HG03575 (cell line): ENCODE results near the gene PLEKHB2.
"Not testable (repeated sequence)": the region's sequence is repeated elsewhere in the genome, so short reads cannot be mapped to it uniquely, and the experiment has no call there.

Experiments
- ATAC-seq: cut with Tn5 transposase; IDR thresholded peaks from one replicate; pipeline ENCODE4 v1.9.1; 2021; ENCODE audit not compliant: unreplicated experiment, insufficient number of reproducible peaks, low FRiP score; ENCODE audit errors: extremely low read depth

PLEKHB2 gene

DNA sequence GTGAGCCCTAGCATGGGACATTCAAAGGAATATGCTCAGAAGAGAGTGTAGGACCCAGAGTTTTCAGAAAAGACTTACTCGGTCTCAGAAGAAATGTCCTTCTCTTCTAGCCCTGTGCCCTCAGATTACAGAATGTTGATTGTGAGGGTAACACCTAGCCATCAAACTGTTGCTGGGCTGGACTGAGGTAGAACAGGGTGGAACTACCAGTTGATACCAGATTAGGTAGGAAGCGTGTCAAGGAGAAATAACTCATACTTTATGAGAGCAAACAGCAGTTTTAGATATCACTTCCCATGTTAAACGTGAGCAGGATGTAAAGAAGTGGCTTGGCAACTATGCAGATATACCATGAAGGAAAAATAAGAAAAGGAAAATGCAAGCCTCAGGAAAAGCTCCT is 22.8 kb downstream of the PLEKHB2 start:
- ATAC-seq: no peak

DNA sequence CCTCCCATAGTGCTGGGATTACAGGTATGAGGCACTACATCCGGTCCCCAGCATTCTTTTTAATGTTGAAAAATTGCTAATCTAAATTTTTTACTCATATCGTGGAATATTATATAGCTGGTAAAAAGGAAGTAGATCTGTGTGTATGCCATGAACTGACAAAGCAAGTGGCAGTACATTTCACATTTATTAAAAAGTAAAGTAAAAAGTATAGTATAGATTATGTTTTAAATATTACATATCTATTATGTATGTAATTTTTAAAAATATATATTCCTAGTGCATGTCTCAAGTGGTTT is 25.1 kb downstream of the PLEKHB2 start:
- no peak for ATAC-seq

DNA sequence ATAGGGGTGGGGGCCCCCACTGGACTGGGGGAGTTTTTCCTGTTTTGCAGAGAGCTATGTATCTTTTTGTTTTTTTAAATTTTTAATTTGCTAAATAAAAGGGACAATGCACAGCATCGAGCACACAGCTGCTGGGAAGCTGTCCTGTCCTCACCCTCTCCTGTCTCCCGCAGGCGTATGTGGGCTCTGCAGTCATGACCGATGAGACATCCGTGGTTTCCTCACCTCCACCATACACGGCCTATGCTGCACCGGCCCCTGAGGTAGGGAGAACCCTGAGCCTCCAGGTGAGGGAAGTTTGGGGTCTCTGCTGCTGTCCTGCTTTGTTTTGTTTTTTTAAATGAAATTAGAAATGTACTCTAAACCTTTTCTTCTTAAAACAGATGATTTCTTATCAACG is 27.6 kb downstream of the PLEKHB2 start:
- no peak for ATAC-seq

DNA sequence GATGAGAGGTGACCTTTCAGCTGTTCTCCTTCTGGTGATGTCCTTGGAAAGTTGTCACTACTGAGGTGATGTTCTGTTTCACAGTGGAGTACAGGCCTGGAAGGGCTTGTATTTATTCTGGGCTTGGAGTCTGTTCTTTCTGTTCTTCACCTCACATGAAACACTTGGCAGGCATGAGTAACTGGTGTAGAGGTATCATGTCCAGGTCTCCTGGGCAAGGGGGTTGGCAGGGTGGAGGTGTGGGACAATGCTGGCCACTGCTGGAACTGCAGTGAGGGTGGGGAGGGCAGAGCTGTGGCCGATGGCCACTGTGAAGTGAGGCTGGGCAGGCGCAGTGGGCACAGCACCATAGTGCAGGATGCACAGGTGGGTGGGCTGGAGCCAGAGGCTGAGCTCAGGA is 35.4 kb downstream of the PLEKHB2 start:
- ATAC-seq: no peak

DNA sequence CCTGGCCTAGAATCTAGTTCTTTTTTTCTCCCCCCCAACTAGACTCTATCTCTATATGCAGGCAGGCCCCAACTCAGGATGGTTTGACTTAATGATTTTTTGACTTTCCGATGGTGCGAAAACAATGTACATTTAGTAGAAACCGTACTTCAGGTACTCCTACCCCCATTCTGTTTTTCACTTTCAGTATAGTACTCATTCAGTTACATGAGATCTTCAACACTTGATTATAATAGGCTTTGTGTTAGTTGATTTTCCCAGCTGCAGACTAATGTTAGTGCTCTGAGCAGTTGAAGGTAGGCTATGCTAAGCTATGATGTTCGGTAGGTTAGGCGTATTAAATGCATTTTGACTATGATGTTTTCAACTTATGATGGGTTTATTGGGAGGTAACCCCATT is 37.7 kb downstream of the PLEKHB2 start:
- no peak for ATAC-seq

DNA sequence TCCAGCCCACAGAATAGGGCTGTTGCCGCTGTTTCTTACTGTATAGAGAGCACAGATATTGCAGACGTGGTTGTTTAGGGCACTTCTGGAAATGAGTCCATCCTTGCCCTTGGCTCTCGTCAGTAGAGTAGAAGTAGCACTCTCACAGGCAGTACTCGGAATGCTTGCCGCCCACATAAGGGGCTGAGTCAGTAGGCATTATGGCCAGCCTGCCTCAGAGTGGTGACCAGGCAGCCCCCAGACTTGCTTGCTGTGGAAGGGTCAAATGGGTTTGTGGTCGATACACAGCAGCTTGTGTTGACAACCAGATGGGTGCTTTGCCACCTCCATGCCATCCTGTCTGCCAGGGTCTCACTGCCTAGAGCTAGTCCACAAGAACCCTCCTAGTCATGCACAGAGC is 38.7 kb downstream of the PLEKHB2 start:
- no peak for ATAC-seq

DNA sequence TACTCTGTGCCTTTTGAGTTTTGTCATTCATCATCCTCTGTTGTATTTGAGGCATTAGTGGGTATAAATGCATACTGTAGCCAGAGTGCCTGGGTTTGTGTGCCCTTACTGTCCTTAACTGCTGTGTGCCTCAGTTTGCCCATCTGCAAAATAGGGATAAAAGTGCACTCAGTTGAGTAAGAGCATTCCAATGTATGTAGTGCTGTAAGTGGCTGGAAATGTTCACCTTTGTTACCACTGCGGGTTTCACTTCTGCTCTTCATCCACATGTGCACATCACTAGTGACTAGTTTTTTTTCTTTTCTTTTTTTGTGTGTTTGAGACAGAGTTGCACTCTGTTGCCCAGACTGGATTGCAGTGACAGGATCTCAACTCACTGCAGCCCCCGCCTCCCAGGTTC is 39.9 kb downstream of the PLEKHB2 start:
- no peak for ATAC-seq

DNA sequence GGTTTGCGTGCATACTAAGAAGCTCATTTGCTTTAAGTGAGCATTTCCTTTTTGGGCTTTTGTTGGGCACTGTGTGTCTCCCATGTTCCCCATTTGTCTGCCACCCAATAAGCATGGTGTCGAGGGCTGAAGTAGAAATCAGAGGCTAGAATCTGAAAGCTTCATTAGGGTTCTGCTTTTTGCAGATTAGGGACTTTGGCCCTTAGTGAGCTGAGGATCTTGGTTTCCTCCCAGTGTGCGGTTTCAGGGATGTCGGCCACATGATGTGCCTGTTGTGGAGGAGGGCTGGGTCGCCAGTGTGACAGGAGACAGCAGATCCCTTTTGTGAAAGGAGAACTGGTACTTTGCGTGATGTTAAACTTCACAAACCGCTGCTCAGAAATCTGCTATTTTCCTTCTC is 41.1 kb downstream of the PLEKHB2 start:
- no peak for ATAC-seq

DNA sequence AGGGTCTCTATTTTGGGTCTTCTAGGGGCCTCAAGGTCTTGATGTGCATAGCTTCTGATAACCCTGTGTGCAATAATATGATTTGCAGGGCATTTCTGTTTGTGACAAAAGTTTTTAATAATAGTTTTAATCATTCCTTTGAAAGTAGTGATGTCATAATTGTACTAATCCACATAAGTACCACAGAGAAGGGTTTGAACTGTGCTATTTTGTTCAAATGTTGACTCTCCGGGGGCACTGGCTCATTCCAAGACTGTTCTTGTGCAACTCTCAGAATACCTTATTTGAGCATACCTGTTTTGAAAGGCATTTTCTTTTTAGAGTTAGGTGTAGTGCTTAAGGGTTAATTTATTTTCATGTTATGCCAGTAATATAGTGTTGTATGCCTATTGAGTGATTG is 41.6 kb downstream of the PLEKHB2 start:
- no peak for ATAC-seq

DNA sequence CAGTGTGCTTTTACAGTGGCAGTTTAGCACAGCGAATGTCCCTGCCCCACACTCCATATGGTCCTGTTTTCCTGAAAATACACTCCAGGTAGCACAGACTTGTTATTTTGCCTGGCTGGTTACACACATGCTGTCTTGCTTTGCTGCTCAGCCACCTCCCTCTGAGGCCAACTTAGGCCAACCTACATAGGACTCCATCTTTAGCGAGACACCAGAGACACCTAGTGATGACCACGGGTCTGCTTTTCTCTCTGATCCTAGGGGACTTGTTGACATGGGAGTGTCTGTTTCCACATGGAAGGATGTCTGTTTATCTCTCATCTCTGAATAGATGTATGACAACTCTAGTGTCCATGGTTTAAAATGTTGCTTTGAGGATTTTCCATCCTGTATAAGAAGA is 43.3 kb downstream of the PLEKHB2 start:
- ATAC-seq: no peak

DNA sequence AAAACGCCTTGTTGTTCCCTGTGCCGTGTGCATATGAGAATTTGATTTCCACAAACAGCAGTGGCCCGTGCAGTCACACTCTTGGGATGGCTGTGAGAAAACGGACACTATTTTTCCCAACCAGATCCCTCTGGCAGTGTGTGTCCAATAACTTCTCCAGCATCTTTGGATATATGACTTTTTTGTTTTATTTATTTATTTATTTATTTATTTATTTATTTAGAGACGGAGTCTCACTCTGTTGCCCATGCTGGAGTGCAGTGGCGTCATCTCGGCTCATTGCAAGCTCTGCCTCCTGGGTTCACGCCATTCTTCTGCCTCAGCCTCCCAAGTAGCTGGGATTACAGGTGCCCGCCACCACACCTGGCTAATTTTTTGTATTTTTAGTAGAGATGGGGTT is 45.0 kb downstream of the PLEKHB2 start:
- ATAC-seq: not testable (repeated sequence)

DNA sequence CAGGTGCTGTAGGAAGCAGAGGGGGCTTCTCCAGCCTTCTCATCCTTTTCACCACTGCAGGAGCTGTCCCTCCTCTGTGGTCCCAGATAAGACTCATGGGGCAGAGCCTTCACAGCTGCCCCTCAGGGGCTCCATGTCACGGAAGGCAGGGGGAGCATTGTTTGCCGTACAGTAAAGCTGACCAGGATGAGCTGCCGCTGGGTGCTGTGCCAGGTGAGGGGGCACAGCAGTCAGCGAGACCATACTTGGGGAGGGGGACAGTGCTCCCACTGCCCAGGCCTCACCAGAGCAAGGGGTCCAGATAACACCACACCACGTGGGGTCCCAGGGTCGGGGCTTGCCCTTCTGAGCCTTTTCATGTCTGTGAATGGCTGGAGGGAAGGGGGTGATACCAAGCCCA is 46.3 kb downstream of the PLEKHB2 start:
- ATAC-seq: no peak

DNA sequence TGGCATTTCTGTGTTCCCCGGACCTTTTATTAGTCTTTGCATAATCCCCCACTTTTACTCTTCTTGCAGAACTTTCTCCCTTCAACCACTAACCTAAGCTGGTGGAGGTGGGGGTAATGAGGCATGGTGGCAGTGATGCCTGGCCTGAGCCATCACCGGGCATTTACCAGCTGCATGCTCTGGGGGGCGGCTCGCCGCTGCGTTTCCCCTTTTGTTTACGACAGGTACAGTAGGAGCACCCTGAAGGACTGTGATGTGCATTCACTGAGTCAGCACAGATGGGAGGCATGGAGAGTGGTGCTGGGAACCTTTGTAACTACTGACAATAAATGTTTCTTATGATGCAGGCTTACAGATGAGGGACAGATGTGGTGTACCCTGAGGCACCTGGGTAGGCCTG is 46.9 kb downstream of the PLEKHB2 start:
- ATAC-seq: no peak

DNA sequence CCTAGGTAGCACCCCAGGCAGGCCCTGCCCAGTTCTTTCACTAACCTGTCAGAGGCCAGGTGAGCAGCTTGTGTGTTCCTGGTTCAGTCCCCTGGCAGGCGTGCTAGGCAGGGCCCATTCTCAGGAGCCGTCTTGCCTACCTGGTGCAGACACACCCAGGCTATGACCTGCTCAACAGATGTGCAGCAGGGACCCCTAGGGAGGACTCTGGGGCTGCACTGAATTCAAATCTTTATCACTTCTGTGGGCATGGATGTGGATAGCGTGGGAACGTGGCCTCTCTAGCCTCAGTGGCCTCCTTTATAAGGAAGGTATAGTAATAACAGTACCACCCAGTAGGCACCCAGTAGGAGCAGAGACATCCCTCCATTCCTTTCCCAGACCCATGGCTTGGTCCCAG is 48.4 kb downstream of the PLEKHB2 start:
- ATAC-seq: no peak

DNA sequence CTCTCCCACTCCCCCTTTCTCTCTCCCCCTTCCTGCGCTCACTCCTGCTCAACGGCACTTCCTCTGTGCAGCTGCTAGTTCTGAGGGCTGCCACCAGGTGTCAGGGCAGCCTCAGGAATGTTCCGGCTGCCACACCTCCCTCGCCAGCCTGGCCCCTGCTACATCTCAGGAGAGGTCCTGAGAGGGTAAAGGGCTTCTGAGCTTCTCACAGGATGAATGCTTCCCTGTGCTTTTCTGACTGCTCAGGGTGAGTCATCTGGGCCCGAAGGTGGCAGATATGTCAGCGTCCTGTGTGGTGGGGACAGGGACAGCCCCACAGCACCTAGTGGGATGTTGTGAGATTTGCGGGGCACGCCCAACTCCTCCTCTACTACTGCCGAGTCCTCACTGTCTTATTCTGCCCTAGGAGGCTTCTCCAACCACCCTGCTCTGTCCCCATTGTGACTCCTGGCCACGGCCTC is 49.0 kb downstream of the PLEKHB2 start:
- peak; percentile 80 for ATAC-seq

DNA sequence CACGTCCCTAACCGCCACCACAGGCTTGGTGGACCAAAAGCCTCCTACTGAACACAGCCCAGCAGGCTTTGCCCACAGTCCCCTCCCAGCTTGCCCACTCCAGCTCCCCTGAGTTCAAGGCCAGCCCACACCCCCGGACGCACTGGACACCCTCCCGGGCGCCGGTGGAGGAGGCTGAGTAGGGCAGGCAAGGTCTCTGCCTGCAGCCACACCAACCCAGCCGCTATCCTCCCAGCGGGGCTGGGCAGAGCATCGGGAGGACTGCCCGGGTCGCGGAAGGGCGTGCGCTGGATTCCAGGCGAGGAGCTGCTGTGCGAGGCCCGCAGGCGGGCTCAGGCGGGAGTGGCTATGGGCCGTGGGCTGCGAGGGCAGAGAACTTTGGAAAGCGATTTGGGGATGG is 49.5 kb downstream of the PLEKHB2 start:
- ATAC-seq: no peak

DNA sequence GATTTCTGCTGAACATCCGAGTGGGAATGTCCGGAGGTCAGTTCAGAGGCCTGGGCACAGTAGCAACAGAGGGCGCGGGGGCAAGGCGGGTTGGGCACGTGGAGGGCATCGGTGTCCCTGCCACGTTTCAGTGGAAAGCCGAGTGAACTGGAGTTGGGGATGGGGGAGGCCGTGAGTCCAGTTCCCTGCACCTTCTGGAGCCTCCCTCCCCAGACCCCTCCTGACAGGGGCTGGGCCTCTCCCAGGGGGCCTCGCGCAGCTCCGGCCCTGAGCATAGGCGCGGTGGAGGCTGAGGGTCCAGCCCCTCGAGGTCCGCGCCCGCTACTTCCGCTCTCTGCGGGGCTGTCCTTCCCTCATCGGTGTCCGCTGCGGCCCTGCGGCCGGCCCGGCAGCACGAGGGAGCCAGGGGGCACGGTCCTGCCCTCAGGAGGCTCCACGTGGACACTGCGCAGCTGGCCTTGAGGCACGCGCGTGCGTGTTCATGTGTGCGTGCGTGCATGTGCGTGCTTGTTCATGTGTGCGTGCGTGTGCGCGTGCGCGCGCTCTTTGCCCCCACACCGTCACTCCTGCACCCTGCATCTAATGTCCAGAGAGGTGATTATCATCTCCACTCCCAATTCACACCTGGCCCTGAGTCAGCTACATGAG is 50.2 kb downstream of the PLEKHB2 start:
- no peak for ATAC-seq

DNA sequence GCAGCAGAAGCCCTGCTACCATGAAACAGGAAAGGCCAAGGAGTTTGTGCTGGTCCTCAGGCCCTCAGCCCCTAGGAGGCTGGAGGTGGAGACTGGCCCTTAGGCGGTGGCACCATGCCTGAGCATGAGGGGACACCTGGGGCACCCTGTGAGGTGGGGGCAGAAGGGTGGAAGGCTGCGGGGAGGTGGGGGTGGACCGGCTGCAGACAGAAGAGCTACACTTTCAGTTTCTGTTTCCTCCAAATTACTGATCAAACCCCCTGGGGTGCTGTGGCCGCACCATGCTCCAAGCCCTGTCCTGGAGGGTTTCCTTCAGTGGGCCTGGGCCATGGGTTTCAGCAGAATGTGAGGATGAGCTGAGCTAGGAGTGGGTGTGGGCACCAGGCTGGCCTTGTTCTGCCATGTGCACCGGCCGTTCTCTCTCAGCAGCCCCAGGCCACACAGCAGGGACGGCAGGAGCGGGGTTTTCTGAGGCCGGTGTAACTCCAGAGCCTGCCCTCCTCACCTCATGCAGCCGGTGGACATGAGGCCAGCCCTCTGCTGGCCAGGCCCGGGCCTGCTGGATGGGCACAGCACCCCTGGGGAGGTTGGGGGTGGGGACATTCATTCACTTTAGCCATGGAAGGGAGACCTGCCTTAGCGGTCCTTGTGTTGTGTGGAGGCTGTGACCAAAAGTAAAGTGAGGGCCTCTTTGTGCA is 51.5 kb downstream of the PLEKHB2 start:
- ATAC-seq: no peak

DNA sequence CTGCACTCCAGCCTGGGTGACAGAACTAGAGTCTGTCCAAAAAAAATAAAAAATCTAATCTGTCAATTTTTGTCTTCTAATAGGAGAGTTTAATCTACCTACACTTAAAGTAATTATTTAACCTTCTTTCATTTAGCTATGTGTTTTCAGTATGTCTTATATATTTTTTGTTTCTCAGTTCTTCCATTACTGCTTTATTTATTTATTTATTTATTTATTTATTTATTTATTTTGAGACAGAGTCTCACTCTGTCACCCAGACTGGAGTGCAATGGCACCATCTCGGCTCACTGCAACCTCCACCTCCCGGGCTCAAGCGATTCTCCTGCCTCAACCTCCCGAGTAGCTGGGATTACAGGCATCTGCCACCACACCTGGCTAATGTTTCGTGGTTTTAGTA is 60.4 kb downstream of the PLEKHB2 start:
- ATAC-seq: not testable (repeated sequence)

DNA sequence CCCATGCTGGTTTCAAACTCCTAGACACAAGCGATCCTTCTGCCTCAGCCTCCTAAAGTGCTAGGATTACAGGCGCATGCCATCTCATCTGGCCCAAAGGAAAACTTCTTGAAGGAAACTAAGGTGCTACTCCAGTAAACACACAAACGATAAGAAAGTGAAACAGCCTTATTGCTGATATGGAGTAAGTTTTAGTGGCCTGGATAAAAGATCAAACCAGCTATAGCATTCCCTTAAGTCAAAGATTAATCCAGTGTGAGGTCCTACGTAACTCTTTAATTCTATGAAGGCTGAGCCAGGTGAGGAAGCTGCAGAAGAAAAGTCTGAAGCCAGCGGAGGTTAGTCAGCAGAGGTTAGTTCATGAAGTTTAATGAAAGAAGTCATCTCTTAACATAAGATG is 63.4 kb downstream of the PLEKHB2 start:
- no peak for ATAC-seq

DNA sequence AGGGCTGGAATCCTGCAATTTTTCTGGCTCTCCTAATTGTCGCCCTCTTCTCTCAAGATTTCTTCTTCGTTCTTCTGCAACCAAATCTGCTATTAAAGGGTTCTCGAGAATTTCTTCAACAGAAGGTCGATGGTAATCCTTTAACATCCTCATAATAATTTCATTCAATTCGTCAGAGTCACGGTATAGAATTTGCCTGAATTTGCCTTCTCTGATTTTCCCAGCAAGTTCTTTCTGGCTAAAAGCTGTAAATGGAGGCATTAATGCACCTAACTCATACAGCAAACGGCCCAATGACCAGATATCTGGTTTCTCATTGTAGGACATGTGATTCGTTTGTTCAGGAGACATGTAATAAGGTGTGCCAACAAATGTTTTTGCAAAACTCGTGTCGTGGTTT is 72.9 kb downstream of the PLEKHB2 start:
- ATAC-seq: not testable (repeated sequence)
